NB4 (cell line): ENCODE measurements around the gene CASTOR2.

Experiments used
- POLR2A ChIP-seq: IDR thresholded peaks from 2 replicates; pipeline ENCODE4 v1.6.1; 2011; ENCODE audit warnings: mild to moderate bottlenecking; ENCODE audit not compliant: insufficient read length; ENCODE audit errors: extremely low read depth
- TF ChIP-seq, protein P1 (sequence below): IDR thresholded peaks from one replicate; pipeline ENCODE4 v1.5.1; 2012; ENCODE audit warnings: low read depth, low read length

DNA sequence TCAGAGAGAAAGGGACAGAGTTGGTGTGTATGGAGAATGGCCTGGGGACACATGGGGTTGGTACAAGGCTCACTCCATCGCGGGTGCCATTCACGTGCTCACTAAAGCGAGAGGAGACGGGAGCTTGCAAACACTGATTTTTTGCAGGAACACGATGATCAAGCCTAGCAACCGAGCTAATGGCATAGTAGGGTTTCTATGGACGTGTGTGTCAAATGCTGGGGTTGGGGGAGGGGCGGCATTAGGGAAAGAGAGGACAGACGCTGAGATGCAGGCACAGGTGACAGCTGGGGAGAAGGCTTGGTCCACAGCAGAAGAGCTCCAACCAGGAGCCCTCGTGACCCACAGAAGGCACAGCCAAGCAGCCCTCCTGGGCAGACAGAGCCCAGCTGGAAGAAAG lies 75.2 kb downstream of the CASTOR2 start:
- TF ChIP-seq POLR2A, result no peak
- TF ChIP-seq, protein P1, sequence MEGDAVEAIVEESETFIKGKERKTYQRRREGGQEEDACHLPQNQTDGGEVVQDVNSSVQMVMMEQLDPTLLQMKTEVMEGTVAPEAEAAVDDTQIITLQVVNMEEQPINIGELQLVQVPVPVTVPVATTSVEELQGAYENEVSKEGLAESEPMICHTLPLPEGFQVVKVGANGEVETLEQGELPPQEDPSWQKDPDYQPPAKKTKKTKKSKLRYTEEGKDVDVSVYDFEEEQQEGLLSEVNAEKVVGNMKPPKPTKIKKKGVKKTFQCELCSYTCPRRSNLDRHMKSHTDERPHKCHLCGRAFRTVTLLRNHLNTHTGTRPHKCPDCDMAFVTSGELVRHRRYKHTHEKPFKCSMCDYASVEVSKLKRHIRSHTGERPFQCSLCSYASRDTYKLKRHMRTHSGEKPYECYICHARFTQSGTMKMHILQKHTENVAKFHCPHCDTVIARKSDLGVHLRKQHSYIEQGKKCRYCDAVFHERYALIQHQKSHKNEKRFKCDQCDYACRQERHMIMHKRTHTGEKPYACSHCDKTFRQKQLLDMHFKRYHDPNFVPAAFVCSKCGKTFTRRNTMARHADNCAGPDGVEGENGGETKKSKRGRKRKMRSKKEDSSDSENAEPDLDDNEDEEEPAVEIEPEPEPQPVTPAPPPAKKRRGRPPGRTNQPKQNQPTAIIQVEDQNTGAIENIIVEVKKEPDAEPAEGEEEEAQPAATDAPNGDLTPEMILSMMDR, result no peak
